Caco-2 (cell line): ENCODE results near the gene MBOAT7. TPM values are rescaled to one million over a fixed set of nuclear protein-coding genes. Genes with fewer than 3 reads are reported as not detected.

Source experiments
- BruUV-seq: library from RNA; stranded (reverse); fragments of 400-500 nt; replicated peaks from 2 replicates; lab custom pipeline; 2021; lab: Mats Ljungman, UMichigan
- CTCF ChIA-PET: fragments of 300-600 bp; sonication (Branson Sonifier 250); formaldehyde crosslinking; loops from one replicate; lab custom pipeline; 2022; ENCODE audit warnings: antibody characterized with exemption; lab: Charles Lee
- POLR2A ChIA-PET: fragments of 300-600 bp; sonication (Branson Sonifier 250); formaldehyde crosslinking; loops from one replicate; lab custom pipeline; 2022; ENCODE audit warnings: antibody characterized with exemption; lab: Charles Lee
- DNase-seq, 2 experiments: peaks; one replicate each; pipeline versions ENCODE4 v3.0.0 to v3.0.0-alpha.2; 2020 to 2022
- H3K27me3 ChIP-seq: replicated peaks from 2 replicates; pipeline ENCODE4 v1.6.0; 2011; ENCODE audit warnings: low read length; ENCODE audit not compliant: control insufficient read depth, insufficient read depth
- H3K36me3 ChIP-seq: 2 replicates; pipeline ENCODE4 v1.5.1; 2011; ENCODE audit warnings: low read length; ENCODE audit not compliant: control insufficient read depth, insufficient read depth
- H3K4me1 ChIP-seq: fragments of 250-450 bp; sonication (Bioruptor Pico); 2 replicates; pipeline ENCODE4 v1.5.1; 2020; ENCODE audit warnings: mild to moderate bottlenecking
- H3K4me3 ChIP-seq: 2 replicates; pipeline ENCODE4 v1.5.1; 2011; ENCODE audit warnings: low read depth, mild to moderate bottlenecking, control low read depth, low read length
- H3K9me3 ChIP-seq: fragments of 250-450 bp; sonication (Bioruptor Pico); 2 replicates; pipeline ENCODE4 v1.5.1; 2020; ENCODE audit warnings: mild to moderate bottlenecking, moderate library complexity
- H3K27ac Mint-ChIP-seq: one replicate; pipeline ENCODE4 v1.8.0; 2022; ENCODE audit warnings: mixed read lengths; ENCODE audit not compliant: unreplicated experiment
- H3K27me3 Mint-ChIP-seq: one replicate; pipeline ENCODE4 v1.8.0; 2022; ENCODE audit warnings: mixed read lengths; ENCODE audit not compliant: insufficient read depth, unreplicated experiment
- H3K36me3 Mint-ChIP-seq: one replicate; pipeline ENCODE4 v1.8.0; 2022; ENCODE audit warnings: mild to moderate bottlenecking, mixed read lengths; ENCODE audit not compliant: insufficient read depth, unreplicated experiment
- H3K4me1 Mint-ChIP-seq: one replicate; pipeline ENCODE4 v1.8.0; 2022; ENCODE audit warnings: low read depth, mixed read lengths; ENCODE audit not compliant: unreplicated experiment
- H3K4me3 Mint-ChIP-seq: one replicate; pipeline ENCODE4 v1.8.0; 2022; ENCODE audit warnings: mild to moderate bottlenecking, moderate library complexity, mixed read lengths; ENCODE audit not compliant: unreplicated experiment
- H3K9me3 Mint-ChIP-seq: one replicate; pipeline ENCODE4 v1.8.0; 2022; ENCODE audit warnings: mixed read lengths; ENCODE audit not compliant: unreplicated experiment
- CTCF ChIP-seq, 2 experiments: fragments of 200-600 bp in 1 of 2; IDR thresholded peaks; 1 replicate in 1 of 2; 2 replicates in 1 of 2; pipeline versions ENCODE4 v1.5.1 to v1.8.0; 2011 to 2022; ENCODE audit warnings: antibody characterized with exemption in 1 of 2, control low read depth in 1 of 2, inconsistent platforms in 1 of 2, low read depth in 1 of 2, low read length in 1 of 2, mild to moderate bottlenecking in 1 of 2, moderate library complexity in 1 of 2; ENCODE audit not compliant: insufficient read depth in 1 of 2, severe bottlenecking in 1 of 2, unreplicated experiment in 1 of 2
- intact Hi-C: fragments of 100-400 bp; cut with micrococcal nuclease; formaldehyde crosslinking; loops from one replicate; pipeline ENCODE4 v1.10.0; 2022; ENCODE audit not compliant: unreplicated experiment
- total RNA-seq: library from RNA; stranded (reverse); gene quantifications from 2 replicates; pipeline ENCODE4 v1.2.3, GENCODE V29; 2022

Gene MBOAT7
- total RNA-seq, 1 experiment from 2014 or later: 137 TPM

GRCh38 chr19:54133957-54134590 is 55.3 kb downstream of the MBOAT7 start:
- no peaks in the 10 kb centered on the region for H3K27me3 Mint-ChIP-seq
- POLR2A ChIA-PET: no interaction called here

GRCh38 chr19:54133312-54133956 is 55.9 kb downstream of the MBOAT7 start:
- H3K4me3 ChIP-seq: no peak overlapping the region
- no peak for TF ChIP-seq CTCF (IDR thresholded peaks at IDR 0.05; ENCODE audit: insufficient read depth in 1 of 2, low read depth in 1 of 2, low read length in 1 of 2, severe bottlenecking in 1 of 2, unreplicated experiment in 1 of 2)
- ChIA-PET CTCF (no interaction called here), POLR2A (no interaction called here)
- no TSS peak for BruUV-seq
- H3K36me3 ChIP-seq: peaks cover 1% of the 10 kb centered on the region; the same call in 1 of the 2 replicates
- H3K9me3 ChIP-seq: no peaks in the 10 kb centered on the region
- no peaks in the 10 kb centered on the region for H3K27me3 Mint-ChIP-seq
- peaks cover 14% of the 10 kb centered on the region for H3K4me1 Mint-ChIP-seq
- H3K4me1 ChIP-seq: peaks cover 4% of the 10 kb centered on the region
- peaks cover 40% of the 10 kb centered on the region for H3K36me3 Mint-ChIP-seq
- DNase-seq: no peak
- no peak overlapping the region for H3K27ac Mint-ChIP-seq
- no peaks in the 10 kb centered on the region for H3K9me3 Mint-ChIP-seq
- intact Hi-C loops: no loop called here
- H3K4me3 Mint-ChIP-seq: no peak overlapping the region
- no peaks in the 10 kb centered on the region for H3K27me3 ChIP-seq

More at GRCh38 chr19:54133957-54134590, 55.3 kb downstream of the MBOAT7 start:
- Histone ChIP-seq H3K27me3 (no peaks in the 10 kb centered on the region), H3K9me3 (no peaks in the 10 kb centered on the region), H3K4me1 (peaks cover 9% of the 10 kb centered on the region), H3K36me3 (peaks cover 1% of the 10 kb centered on the region; the same call in 1 of the 2 replicates), H3K4me3 (no peak overlapping the region)
- Mint-ChIP-seq H3K27ac (no peak overlapping the region), H3K4me3 (no peak overlapping the region), H3K4me1 (peaks cover 14% of the 10 kb centered on the region), H3K9me3 (no peaks in the 10 kb centered on the region), H3K36me3 (peaks cover 40% of the 10 kb centered on the region)
- no peak for DNase-seq
- no peak for TF ChIP-seq CTCF (IDR thresholded peaks at IDR 0.05; ENCODE audit: insufficient read depth in 1 of 2, low read depth in 1 of 2, low read length in 1 of 2, severe bottlenecking in 1 of 2, unreplicated experiment in 1 of 2)
- no TSS peak for BruUV-seq
- CTCF ChIA-PET: no interaction called here
- intact Hi-C loops: no loop called here

GRCh38 chr19:54129617-54129996 is 59.8 kb downstream of the MBOAT7 start:
- intact Hi-C loops: no loop called here
- Mint-ChIP-seq H3K4me1 (peaks cover 7% of the 10 kb centered on the region), H3K27ac (no peak overlapping the region), H3K27me3 (no peaks in the 10 kb centered on the region), H3K4me3 (no peak overlapping the region), H3K9me3 (no peaks in the 10 kb centered on the region), H3K36me3 (peaks cover 35% of the 10 kb centered on the region)
- Histone ChIP-seq H3K4me1 (no peaks in the 10 kb centered on the region), H3K27me3 (no peaks in the 10 kb centered on the region), H3K36me3 (peaks cover 2% of the 10 kb centered on the region; the same call in 1 of the 2 replicates), H3K9me3 (no peaks in the 10 kb centered on the region), H3K4me3 (no peak overlapping the region)
- ChIA-PET CTCF (no interaction called here), POLR2A (no interaction called here)
- no TSS peak for BruUV-seq
- no peak for DNase-seq
- TF ChIP-seq CTCF (IDR thresholded peaks at IDR 0.05; ENCODE audit: insufficient read depth in 1 of 2, low read depth in 1 of 2, low read length in 1 of 2, severe bottlenecking in 1 of 2, unreplicated experiment in 1 of 2): no peak
